HG03064 (cell line): ENCODE results near the gene PBX4.
"Not testable (repeated sequence)": the region's sequence is repeated elsewhere in the genome, so short reads cannot be mapped to it uniquely, and the experiment has no call there.

Experiments
- ATAC-seq: cut with Tn5 transposase; IDR thresholded peaks from one replicate; pipeline ENCODE4 v1.9.1; 2021; ENCODE audit warnings: low read depth; ENCODE audit not compliant: unreplicated experiment

PBX4 gene

DNA sequence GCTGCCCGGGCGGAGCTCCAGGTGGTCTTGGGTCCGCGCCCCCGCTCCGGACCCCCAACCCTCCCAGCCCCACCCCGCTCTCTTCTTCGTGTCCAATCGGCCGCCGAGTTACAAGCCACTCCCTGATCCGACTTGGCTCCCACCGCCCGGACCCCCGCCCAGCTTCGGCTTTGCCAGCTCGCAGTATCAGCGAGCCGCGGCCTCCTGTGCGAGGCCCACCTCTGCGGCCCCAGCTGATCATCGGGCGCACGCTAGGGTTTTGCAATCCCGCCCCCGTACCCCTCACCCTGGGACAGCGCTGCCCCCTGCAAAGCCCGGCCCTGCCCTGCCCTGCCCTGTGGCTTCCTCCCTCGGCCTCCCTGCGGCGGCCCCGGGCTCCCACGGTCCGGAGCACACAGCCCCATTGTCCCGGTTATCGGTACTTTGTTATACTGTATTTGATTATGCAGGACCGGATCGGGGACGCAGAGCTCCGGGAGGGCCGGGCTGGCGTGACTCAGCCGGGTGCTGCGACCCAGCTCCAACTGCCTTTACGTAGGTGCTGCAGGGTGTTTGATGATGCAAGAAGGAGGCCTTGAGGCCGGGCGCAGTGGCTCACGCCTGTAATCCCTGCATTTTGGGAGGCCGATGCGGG is 10.1 kb upstream of the PBX4 start:
- no peak for ATAC-seq

DNA sequence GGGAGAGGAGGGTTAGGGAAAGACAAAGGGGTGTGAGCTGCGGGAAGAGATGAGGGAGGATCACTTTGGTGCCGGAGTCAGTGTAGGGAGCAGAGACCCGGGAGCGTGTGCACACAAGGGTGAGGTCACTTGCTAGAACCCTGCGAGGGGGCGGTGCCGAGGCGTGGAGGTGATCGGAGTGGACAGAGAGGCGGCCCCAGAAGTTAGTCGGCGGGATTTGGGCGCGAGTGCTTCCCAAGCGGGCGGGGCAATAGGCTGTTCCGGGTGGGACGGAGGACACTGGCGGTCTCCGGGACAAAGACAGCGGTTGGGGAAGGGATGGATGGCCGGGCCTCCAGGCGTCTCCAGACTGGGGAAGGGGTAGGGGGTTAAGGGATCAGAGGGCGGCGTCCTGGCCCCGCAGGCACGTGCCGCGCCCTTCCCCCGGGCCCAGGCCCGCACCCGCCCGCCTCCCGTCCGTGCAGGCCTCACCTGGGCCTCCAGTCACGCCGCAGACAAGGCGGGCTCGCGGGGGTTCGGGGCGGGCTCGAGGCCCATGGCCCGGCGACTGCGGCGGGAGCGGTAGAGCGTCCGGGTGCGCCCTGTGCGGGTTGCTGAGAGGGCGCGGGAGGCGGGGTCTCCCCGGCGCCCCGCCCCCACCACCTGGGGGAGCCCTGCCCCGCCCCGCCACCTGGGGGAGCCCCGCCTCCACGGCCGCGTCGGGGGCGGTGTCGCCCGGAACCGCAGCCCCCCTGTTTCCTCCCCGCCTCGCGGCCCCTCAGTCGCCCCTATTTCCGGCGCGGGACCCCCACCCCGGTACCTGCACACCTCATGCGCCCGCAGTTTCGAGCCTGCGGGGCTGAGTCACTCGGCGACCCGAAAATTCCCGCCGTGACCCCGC is 9.4 kb upstream of the PBX4 start, which contains the start of gene LPAR2:
LPAR2 (minus strand) TSS at position 600 of the 880 bp plus-strand sequence. CDS start 945 bp downstream, outside the sequence.
- ATAC-seq, result no peak

DNA sequence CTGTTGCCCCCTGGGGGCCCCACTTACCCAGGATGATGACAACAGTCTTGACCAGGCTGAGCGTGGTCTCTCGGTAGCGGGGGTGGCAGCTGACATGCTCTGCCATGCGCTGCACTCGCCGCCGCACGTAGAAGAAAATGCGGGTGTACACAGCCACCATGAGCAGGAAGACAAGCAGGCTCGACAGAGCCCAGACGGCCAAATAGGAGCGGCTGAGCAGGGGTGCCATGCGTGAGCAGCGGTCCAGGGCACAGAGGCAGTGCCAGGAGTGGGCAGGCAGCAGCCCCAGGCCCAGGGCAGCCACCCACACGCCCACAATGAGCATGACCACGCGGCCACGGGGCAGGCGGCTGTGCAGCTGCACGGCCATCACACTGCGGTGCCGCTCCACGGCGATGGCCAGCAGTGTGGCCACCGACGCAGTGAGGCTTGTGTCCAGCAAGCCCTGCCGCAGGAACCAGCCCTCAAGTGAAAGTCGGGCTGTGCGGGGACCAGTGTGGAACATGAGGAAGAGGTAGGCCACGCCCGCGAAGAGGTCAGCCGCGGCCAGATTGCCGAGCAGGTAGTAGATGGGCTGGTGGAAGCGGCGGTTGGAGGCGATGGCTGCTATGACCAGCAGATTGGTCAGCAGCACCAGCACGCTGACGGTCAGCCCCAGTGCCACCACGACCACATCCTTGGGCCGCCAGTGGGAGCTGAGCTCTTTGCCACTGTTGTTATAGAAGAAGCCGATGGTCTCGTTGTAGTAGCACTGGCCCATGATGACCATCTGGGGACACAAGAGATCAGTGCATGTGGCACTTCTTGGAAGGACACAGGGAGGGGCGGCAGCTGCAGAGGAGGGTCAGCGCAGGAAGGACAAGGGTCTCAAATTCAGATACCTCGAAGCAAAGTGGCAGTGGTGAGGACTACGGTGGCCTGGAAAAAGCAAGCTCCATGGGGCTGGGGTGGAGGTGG is 8.3 kb upstream of the PBX4 start:
- ATAC-seq, result no peak

DNA sequence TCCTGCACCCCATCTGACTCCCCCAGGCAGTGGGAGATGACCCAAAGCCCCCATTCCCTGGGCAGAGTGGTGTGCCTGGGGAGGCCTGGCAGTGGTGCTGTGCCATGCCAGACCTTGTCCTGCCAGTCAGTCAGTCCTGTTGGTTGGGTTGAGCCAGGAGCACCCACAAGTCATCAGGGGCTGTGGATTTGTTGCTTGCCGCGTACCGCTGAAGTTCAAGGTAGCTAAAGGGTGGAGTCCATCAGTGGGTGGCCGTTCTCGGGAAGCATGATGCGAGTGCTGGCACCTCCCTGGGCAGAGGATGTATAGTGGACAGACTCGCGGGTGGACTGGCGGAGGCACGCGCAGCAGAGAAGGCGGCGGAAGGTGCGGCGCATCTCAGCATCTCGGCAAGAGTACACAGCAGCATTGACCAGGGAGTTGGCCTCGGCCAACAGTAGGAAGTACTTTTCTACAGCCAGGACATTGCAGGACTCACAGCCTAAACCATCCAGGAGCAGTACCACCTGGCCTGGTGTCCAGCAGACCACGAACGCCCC is 5.6 kb upstream of the PBX4 start:
- no peak for ATAC-seq

DNA sequence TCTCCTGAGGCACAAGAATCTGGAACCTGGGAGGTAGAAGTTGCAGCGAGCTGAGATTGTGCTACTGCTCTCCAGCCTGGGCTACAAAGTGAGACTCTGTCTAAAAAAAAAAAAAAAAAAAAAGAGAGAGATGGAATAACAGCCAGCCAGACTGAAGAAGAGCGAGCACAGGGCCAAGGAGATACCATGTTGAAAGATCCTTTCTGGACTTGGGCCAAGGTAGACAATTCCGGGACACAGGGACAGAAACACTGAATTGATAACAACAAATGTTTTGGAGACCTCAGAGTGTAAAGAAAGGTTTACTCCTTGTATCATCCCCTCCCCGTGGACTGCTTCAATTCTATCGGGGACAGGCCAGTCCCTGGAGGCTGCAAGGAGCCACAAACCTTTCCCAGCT is 4.9 kb upstream of the PBX4 start:
- no peak for ATAC-seq

DNA sequence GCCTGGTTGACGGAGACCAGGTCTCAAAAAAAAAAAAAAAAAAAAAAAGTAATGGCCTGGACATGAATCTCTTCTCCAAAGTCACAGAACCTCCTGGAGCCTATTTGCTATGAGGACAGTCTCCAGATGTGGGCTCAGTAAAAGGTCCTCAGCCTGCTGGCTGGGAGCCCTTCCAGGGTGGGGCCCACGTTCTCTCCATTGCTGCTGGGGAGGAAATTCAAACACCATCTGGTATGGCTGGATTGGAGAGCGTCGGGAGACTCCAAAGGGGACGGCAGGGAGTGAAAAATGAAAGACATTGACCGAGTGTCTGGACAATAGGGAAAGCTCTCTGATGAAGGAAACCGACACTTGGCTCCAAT is 1.3 kb upstream of the PBX4 start:
- ATAC-seq, result no peak

DNA sequence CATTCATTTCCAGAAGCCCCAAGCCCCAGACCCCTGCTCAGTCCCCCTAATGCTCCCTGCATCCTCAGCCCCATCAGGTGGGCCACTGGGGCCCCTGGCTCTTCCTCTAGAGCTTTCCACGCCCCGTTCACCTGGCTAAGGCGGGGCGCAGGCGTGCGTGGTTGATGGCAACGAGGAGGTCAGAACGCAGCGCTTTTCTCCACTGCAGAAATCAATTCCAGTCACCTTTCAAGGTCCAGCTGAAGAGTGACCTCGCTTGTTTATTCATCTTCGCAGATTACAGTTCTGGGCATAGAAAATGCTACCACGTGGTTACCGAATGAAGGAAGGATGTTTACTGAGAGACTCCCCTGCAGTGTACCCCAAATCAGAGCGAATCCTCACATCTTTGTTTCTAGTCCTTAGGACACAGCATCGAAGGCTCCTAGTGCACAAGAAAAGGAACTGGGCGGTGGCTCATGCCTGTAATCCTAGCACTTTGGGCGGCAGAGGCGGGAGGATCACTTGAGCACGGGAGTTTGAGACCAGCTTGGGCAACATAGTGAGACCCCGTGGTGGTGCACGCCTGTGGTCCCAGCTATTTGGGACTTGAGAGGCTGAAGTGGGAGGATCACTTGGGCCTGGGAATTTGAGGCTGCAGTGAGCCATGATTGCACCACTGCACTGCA is 828 bp upstream of the PBX4 start:
- no peak for ATAC-seq

DNA sequence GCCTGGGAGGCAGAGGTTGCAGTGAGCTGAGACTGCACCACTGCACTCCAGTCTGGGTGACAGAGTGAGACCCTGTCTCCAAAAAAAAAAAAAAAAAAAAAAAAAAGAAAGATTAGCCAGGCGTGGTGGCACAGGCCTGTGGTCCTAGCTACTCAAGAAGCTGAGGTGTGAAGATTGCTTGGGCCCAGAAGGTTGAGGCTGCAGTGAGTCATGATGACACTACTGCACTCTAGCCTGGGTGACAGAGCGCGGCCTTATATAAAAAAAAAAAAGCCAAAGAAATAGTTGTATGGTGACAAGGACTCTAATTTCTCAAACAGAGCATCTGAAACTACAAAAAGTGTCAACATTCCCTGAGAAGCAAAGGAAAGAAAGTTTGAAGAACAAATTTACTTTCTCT is 3.4 kb downstream of the PBX4 start:
- no peak for ATAC-seq

DNA sequence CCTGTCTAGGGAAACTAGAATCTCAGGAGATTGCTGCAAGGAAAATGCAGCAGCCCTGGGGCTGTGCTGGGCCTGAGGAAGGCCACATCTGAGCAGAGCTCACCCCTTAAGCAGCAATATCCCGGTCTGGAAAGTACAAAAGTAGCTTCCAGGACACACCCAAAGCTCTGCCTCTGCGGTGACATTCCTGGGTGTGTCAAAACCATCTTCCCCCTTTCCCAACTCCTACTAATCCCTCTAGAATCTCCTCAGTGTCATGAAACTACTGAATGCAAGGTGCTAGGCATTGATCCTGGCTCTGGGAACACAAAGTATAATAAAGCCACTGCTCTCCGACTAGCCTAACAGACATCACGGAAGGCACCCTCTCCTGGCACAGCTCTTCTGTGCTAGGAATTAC is 5.0 kb downstream of the PBX4 start:
- ATAC-seq, result no peak

DNA sequence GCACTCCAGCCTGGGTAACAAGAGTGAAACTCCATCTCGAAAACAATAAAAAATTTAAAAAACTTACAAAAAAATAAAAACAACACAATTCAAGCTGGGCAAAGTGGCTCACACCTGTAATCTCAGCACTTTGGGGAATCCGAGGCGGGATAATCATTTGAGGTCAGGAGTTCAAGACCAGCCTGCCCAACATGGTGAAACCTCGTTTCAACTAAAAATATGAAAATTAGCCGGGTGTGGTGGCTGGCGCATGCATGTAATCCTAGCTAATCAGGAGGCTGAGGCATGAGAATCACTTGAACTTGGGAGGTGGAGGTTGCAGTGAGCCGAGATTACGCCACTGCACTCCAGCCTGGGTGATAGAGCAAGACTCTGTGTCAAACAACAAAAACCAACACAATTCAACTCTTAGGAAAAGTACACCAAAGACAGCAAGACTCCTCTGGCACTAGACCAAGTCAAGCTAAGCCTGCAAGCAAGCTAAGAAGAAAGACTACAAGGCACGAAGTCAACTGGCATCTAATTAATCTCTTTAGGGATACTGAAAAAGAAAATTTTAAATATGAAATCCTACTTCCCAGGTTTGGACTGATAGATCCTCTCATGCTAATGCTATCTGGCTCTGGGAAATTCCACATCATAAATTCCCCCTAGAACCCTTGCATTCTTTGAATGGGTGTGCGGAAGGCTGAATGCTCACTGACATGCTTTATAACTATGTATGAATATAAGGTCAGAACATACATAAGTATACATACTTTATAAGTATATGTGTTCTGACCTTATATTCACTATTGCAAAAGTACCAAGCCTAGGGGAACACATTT is 7.9 kb downstream of the PBX4 start:
- no peak for ATAC-seq

DNA sequence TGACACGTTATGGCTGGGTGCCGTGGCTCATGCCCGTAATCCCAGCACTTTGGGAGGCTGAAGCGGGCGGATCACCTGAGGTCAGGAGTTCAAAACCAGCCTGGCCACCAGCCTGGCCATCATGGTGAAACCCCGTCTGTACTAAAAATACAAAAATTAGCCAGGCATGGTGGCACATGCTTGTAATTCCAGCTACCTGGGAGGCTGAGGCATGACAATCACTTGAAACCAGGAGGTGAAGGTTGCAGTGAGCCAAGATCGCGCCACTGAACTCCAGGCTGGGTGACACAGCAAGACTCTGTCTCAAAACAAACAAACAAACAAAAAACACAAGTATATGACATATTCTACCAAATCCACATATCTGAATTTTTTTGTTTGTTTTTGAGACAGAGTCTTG is 11.8 kb downstream of the PBX4 start:
- not testable (repeated sequence) for ATAC-seq

DNA sequence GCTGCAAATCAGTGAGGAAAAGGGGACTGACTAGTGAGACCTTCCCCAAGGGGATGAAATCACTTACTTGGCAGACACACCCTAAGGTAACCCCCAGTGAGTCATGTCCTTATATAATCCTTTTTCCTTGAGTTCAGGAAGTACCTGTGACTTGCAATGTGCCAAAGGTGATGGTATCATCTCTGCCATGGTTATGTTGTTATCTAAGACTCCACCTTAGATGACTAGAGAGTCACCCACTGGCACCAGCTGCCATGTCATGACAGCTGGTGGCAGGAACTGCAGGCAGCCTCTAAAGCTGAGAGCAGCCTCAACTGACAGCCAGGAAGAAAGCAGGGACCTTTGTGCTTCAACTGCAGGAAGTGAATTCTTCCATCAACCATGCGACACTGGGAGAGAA is 12.5 kb downstream of the PBX4 start:
- ATAC-seq, result no peak

DNA sequence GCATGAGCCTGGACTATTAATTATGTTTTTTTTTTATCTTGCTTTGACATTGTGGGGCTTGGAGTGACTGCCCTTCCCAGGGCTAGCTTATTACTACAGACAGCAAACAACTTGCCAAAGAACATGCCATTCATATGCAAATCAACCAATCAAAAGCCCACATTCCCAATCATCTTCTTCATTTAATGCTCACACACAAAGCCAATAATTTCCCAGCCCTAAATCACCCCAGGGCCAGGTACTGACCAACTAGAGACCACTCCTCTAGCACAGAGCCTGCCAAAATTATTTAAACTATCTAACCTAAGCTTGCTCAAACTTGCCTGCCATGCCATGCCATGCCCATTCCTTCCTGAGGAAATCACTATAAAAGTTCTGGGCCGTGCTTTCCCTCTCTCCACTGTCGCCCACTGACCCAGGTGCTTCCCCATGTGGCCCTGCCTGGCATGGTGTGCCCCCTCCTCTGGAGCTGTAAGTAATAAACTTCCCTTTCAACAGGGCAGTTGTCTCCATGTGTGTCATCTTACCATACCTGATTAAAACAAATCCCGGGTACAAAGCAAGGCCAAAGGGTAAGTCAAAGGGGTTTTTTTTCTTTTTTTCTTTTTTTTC is 15.7 kb downstream of the PBX4 start:
- no peak for ATAC-seq

DNA sequence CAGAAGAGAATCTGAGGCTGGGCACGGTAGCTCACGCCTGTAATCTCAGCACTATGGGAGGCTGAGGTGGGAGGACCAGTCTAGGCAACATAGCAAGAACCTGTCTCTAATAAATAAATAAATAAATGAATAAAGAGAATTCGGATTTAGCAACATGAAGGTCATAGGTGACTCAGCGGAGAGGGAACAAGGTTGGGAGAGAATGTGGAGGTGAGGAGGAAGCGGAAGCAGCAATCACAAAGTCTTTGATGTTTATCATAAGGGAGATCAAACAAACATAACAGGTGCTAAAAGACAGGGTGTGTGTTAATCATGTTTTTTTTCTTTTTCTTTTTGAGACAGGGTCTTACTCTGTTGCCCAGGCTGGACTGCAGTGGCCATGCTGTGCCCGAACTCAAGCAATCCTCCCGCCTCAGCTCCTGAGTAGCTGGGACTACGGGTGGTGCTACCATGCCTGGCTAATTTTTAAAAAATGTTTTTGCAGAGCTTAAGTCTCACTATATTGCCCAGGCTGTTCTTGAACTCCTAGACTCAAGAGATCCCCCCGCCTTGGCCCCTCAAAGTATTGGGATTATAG is 16.3 kb downstream of the PBX4 start:
- ATAC-seq, result no peak

DNA sequence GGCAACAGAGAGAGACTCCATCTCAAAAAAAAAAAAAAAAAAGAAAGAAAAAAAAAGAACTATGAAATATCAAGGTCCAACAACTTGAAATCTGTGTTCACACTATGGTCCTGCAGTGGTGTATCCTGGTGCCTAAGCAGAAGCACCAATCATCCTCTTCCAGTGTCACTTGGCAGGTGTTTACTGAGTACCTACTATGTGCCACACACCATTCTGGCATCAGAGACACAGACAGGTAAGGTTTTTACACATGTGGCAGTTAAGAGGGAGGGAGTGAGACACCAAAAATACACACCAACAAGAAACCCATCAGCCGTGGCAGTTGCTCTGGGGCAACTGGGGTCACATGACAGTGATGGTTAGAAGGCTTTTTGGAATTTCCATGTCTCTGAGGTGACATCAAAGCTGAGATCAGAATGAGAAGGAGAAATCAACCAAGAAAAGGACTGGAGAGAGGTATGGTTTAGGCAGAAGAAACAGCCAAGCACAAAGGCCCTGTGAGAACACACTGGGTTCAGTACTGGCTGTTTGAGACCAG is 17.6 kb downstream of the PBX4 start:
- no peak for ATAC-seq

DNA sequence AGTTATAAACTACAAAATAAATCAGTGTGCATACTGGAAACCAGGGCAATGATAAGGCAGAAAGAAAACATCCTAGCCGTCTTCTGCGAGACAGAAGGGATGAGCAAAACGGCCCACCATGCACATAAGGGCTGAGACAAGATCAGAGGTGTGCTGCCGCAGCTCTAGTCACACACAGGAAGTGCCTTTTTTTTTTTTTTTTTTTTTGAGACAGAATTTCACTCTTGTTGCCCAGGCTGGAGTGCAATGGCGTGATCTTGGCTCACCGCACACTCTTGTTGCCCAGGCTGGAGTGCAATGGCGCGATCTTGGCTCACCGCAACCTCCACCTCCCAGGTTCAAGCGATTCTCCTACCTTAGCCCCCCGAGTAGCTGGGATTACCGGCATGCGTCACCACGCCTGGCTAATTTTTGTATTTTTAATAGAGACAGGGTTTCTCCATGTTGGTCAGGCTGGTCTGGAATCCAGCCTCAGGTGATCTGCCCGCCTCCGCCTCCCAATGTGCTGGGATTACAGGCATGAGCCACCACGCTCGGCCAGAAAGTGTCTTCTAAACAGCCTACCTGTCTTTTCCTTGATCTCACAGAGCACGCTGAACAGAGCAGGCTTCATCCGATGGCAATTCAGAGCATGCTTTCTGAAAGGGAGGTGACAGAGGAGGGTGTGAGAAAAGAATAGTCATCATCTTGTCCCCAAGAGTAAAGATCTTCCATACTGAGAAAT is 19.6 kb downstream of the PBX4 start:
- not testable (repeated sequence) for ATAC-seq

DNA sequence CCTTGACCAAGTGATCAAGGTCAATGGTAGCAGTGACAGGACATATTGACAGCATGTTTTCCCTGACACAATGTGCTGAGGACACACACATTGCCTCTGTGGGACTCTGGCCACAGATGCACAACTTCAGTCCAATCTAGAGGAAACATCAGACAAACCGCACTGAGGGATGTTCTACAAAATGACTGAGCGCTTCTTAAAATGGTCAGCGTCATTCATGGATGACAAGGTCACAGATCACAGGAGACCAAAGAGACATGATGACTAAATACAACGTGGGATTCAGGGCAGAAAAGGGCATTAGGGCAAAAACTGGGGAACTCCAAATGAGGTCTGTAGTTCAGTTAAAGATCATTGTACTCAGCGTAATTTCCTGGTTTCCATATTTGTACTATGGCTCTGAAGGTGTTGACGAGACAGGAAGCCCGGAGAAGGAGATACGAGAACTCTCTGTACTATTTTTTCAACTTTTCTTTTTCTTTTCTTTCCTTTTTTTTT is 20.6 kb downstream of the PBX4 start:
- peak; percentile 47 for ATAC-seq
